SH-SY5Y (cell line): ENCODE results near the gene CELSR3.

Experiments used
- GATA2 ChIP-seq: IDR thresholded peaks from 2 replicates; pipeline ENCODE4 v1.6.1; 2011; ENCODE audit warnings: mild to moderate bottlenecking, low read depth, low read length
- GATA3 ChIP-seq: IDR thresholded peaks from 2 replicates; pipeline ENCODE4 v1.6.1; 2011; ENCODE audit warnings: low read depth, mild to moderate bottlenecking, low read length, moderate library complexity

GRCh38 chr3:48687220-48687678, 24.6 kb upstream of the CELSR3 start:
- no peak for TF ChIP-seq GATA3
- no peak for TF ChIP-seq GATA2
